Body of pancreas (tissue), 4 donors: ENCODE measurements around the gene CASP9.

ENCODE experiments used
- POLR2A ChIP-seq, 3 donors: fragments of 450-650 bp; IDR thresholded peaks; one replicate each; pipeline ENCODE4 v1.6.1; 2016; ENCODE audit warnings: antibody characterized with exemption in 3 of 3, mild to moderate bottlenecking in 2 of 3
- TF ChIP-seq, protein P1 (sequence below), 7 experiments: fragments of 450-650 bp in 4 of 7; fragments of 200-600 bp in 3 of 7; sonication (generic) in 3 of 7; IDR thresholded peaks; one replicate each; pipeline ENCODE4 v1.5.1; 2016 to 2019; ENCODE audit warnings: antibody characterized with exemption in 7 of 7

DNA sequence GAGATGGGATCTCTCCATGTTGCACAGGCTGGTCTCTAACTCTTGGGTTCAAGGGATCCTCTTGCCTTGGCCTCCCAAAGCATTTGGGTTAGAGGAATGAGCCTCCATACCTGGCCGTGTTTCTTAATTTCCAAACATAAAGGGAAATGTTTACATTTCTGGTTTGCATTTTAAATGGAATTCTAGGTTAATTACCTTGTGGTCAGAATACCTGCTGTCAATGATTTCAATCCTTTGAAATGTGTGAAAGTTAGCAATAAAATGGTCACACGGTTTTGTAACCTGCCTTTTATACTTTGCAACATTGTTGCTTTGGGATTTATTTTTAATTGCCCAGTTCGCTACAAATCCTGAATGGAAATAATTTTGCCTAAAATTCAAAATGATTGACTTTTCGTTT, 34.5 kb upstream of the CASP9 start:
- TF ChIP-seq, protein P1, sequence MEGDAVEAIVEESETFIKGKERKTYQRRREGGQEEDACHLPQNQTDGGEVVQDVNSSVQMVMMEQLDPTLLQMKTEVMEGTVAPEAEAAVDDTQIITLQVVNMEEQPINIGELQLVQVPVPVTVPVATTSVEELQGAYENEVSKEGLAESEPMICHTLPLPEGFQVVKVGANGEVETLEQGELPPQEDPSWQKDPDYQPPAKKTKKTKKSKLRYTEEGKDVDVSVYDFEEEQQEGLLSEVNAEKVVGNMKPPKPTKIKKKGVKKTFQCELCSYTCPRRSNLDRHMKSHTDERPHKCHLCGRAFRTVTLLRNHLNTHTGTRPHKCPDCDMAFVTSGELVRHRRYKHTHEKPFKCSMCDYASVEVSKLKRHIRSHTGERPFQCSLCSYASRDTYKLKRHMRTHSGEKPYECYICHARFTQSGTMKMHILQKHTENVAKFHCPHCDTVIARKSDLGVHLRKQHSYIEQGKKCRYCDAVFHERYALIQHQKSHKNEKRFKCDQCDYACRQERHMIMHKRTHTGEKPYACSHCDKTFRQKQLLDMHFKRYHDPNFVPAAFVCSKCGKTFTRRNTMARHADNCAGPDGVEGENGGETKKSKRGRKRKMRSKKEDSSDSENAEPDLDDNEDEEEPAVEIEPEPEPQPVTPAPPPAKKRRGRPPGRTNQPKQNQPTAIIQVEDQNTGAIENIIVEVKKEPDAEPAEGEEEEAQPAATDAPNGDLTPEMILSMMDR (IDR thresholded peaks at IDR 0.05), result no peak
- no peak for TF ChIP-seq POLR2A (IDR thresholded peaks at IDR 0.05)
